ENCODE data around the gene NCBP2L.

Gene NCBP2L

GRCh38 chrX:107777536-107777832 is at the start of gene NCBP2L:
TSS of gene NCBP2L (plus strand) at chrX:107777733. CDS start at chrX:107794221, 16,488 bp downstream.
- no peak for DNase-seq (ENCODE audit: low read depth in 1 of 2, low spot score in 1 of 2)

GRCh38 chrX:107728371-107729099 is 49.0 kb upstream of the NCBP2L start:
- DNase-seq (ENCODE audit: low read depth in 1 of 2, low spot score in 1 of 2) = no peak

DNA sequence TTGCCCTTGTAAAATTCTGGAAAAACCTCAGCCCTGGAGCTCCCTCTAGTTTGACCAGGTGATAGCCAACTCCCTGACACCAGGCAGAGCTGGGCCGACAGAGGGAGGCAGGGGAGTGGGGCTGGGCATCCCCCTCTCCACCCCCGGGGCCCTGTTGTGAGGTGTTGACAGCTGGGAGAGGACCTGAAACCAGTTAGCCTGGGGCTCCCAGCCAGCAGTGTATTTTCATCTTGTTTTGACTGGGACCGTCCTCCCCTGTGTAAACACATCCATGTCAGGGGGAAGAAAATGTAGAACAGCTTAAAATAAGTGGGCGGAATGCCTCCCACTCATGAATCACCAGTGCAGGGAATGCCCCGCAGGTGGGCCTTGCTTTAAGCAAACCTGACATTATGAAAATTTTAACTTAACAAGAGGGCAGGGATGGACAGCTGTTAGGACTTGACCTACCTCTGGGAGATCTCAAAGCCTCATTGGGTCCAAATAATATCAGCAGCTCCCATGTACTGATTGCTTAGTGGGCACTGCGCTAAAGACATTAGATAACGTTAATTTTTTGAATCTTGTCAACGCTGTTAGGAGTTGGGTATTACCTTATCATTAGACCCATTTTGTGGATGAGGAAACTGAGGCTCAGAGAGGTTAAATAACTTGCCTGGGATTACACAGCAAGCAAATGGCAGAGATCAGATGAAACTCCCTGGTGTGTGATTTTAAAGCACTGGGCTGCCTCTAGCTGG is 47.8 kb upstream of the NCBP2L start:
- no peak for DNase-seq (ENCODE audit: low read depth in 1 of 2, low spot score in 1 of 2)

DNA sequence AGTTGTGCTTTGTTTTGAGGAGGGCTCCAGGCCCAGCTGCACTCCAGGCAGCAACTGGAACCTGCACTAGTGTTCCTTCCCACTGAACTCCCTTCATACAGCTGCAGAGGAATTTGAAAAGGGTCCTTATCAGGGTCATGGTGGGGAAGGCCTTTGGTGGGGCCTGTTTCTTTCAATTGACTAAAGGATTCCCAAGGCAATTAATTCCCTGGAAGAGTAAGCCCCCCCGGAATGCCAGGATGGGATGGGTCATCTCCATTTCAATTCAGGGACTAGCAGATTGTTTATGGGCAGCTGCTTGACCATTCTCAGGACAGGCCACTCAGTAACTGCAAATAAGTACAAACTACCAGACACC is 47.3 kb upstream of the NCBP2L start:
- DNase-seq (ENCODE audit: low read depth in 1 of 2, low spot score in 1 of 2) = no peak

DNA sequence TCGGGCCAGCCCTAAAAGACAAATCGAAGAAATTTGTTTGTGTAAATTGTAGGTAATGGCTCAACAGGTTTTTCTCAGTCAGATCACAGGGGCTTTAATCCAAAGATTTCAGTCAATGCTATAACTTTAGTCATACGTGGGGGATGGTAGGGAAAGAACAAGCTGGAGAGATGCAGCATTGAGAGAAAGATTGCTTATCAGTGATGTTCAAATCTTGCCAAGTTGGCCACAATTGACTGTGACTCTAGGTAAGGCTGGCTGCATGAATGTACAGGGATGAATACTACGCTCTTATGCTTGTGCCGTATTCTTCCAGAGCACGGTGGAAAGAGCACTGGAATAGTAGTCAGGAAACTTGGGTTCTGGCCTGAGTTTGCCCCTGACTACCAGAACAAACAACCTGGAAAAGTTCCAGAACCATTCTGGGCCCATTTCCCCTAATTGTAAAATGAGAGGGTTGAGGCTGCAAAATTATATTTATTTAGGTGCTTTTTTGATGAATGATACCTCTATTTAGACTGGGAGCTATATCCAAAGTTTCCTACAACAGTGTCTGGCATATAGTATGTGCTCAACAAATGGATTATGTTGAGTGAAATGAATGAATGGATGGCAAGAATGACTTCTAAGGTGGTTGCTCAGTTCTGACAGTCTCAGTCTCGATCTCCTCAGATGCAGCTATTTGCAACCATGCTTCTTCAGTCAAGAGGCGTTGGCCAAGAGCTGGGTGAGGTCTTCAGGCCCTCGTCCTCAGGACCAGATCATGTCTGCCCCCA is 46.4 kb upstream of the NCBP2L start:
- no peak for DNase-seq (ENCODE audit: low read depth in 1 of 2, low spot score in 1 of 2)

GRCh38 chrX:107731831-107732502 is 45.6 kb upstream of the NCBP2L start:
- no peak for DNase-seq (ENCODE audit: low read depth in 1 of 2, low spot score in 1 of 2)

DNA sequence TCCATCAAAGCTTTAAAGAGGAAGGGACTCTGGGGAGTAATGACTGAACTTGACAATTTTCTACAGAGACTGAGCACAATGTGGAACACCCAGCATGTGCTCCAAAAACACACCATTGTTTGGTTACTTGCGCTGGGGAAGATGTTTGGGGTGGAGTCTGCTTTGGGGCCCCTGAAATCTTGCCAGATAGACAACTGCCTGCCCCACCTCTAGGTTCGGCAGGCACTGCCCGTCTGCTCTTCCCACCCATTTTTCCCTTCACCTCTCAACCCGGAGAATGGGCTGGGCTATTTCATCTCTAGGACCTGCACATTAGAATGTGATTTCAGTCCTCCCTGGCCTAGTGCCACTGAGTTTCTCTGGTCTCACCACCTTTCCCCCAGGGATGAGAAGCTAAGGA is 43.8 kb upstream of the NCBP2L start:
- DNase-seq (ENCODE audit: low read depth in 1 of 2, low spot score in 1 of 2) = no peak

GRCh38 chrX:107734646-107735045 is 42.9 kb upstream of the NCBP2L start:
- DNase-seq (ENCODE audit: low read depth in 1 of 2, low spot score in 1 of 2) = no peak

GRCh38 chrX:107736781-107737531 is 40.6 kb upstream of the NCBP2L start:
- no peak for DNase-seq (ENCODE audit: low read depth in 1 of 2, low spot score in 1 of 2)

DNA sequence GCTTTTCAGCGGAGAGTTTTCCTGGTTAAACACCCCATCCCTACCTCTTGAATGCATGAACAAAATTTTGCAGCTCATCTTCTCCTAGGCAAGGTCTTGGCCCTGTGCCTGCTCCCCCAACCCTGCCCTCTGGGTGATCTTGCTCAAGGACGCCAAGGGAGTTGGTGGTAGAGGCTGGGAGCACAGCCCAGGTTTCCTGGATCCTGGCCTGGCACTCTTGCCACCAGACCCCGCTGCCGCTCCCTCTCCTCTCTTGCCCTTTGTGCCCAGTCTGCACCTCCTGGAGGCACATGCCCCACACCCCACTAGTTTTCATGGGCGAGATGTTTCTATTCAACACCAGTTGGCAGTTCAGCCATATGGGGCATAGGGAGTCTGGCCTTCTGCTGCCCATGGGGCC is 39.3 kb upstream of the NCBP2L start:
- DNase-seq (ENCODE audit: low read depth in 1 of 2, low spot score in 1 of 2) = no peak

DNA sequence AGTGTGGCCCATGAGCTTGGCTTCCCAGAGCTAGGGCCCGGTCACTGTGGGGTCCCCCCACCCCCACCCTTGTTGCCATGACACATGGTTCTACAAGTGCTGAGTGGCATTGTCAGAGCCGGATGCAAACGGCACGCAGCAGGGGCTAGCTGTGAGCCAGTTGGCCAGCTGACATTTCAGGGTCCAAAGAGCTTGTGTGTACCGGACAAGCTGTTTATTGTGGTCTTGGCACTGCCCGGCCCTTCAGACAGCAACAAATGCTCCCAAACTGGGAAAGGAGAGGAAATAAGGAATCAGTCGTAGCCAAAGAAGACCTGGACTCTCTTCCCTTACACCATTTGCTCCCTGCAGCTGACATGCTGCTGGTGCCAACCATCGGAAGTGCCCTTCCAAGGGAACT is 38.8 kb upstream of the NCBP2L start:
- no peak for DNase-seq (ENCODE audit: low read depth in 1 of 2, low spot score in 1 of 2)

DNA sequence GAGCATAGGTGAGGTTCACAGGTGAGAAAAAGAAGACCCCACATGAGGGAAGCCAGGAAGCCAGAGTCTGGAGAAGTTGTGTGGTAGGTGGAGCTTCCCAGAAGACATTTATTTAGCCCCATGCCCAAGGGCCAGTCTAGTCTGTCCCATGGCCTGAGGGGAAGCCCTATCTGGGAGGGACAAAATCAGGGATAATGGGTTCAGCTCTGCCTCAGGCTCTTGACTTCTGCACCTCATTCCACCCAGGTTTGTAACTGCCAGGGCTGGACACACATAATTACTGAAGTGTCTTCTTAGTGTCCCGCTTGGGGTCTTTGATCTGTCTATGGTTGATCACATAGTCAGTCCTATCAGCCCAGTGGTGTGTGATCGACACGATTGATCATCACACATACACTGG is 38.0 kb upstream of the NCBP2L start:
- no peak for DNase-seq (ENCODE audit: low read depth in 1 of 2, low spot score in 1 of 2)

- DNase-seq (ENCODE audit: low read depth in 1 of 2, low spot score in 1 of 2) = no peak
Observed at GRCh38 chrX:107741404-107741790, 36.1 kb upstream of the NCBP2L start.

DNA sequence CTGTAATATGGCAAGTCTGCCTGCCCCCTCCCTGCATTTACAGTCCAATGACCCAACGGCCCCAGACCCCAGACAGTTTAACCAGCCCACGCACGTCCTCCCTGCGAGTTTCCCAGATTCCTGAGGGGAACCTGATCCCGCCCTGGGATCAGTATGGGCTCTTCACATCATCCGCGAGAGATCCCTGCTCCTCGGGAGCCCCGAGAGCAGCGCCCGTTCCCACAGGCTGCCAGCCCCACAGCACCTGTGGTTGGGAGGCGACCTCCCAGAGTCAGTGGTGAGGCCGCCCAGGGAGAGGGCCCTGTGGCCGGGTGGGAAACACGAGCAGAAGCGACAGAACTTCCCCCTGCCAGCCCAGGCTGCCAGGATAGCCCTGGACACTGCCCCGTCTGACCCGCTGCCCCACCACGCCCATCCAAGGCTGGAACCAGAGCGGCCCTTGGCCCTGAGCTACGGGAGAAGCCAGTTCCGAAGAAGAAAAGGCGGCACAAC is 34.8 kb upstream of the NCBP2L start:
- DNase-seq (ENCODE audit: low read depth in 1 of 2, low spot score in 1 of 2) = no peak

DNA sequence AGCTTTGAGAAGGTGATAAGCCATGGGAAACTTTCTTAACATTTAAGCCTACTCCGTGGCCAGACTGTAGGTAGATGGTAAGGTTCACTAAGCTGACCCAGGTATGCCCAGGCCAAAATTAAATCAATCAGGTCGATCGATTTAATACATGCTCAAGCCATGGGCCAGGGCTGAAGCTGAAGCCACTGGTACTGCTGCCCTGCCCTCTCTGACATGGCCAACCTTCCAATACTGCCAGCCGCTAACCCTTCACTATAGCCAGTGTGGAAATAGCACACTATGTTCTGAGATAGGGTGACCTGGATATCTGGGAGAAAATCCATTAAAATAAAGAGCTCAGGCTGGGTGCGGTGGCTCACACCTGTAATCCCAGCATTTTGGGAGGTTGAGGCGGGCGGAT is 33.5 kb upstream of the NCBP2L start:
- no peak for DNase-seq (ENCODE audit: low read depth in 1 of 2, low spot score in 1 of 2)

- no peak for DNase-seq (ENCODE audit: low read depth in 1 of 2, low spot score in 1 of 2)
Observed at GRCh38 chrX:107744868-107745267, 32.7 kb upstream of the NCBP2L start.

DNA sequence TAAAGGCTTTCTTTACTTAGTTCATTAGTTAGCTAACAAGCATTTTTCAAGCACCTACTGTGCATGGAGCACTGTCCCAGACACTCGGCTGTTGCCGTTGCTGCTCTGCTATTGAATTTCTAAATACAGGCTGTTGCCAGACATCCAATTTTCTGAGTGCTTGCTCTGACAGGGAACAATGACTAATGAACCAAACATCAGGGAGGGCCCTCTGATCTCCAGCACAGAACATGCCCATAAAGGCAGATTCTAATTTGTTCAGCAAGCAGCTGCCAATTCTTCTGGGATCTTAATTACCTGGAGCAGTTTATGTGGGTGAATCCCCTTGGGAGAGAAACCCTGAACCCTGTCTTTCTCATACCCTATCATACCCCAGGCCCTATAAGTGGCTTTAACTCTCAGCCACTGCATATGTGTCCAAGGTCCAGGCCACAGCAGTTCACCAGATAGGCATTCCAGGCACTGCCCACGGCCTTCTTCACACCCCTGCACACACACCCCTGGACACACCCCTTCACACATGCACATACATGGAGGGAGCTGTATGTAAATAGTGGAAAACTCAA is 29.9 kb upstream of the NCBP2L start:
- no peak for DNase-seq (ENCODE audit: low read depth in 1 of 2, low spot score in 1 of 2)

DNA sequence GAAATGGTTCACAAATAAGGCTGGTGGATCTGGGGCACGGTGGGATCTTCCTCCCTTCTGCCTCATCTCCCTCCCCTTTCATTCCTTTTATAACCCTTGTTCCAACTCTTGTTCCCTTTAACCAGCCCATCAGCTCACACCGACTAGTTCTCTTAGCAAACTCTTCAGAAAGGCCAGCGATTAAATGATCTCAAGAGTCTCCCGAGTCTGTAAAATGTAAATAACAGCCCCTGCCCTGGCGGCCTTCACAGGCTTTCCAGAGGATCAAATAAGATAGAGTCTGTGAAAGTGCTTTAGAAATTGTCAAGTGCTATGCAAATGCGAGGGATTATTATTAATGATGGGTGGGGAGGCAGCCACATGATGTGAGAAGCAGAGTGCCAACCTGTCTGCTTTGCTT is 29.0 kb upstream of the NCBP2L start:
- DNase-seq (ENCODE audit: low read depth in 1 of 2, low spot score in 1 of 2) = no peak

GRCh38 chrX:107750263-107750662 is 27.3 kb upstream of the NCBP2L start:
- no peak for DNase-seq (ENCODE audit: low read depth in 1 of 2, low spot score in 1 of 2)

DNA sequence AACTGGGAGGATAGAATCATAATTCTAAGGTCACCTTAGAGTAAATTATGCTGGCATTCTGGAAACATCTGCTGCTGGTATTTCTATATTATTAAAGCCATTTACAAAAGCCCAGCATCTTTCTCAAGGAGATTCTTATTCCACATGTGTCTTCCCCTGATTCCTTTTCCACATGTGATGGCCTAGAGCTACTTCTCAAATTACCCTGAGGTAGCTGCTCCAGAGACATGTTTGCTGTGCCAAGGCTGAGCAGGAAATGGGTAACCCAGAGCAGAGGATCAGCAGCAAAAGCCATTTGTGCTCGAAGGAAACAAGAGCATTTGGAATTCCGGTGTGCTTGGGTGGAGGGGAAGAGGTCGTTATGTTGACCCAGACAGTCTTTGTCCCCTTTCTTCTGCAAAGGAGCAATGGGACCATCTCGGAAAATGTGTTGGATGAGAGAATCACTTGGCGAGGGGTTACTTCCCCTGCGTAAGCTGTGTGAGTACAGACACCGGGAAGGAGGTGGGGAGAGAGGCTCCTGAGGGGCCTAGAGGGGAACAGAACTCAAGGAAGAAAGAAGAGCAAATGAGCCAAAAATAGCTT is 26.6 kb upstream of the NCBP2L start:
- DNase-seq (ENCODE audit: low read depth in 1 of 2, low spot score in 1 of 2) = no peak

Data from stimulated activated CD4-positive, alpha-beta T cell treated with anti-CD3 and anti-CD28 coated beads, Interleukin-15, amount 100 ng/mL, for 1 hour (primary cell).